Upper lobe of right lung (tissue), 1 donor: Measurements from ENCODE around the gene UROC1. TPM values are rescaled to one million over a fixed set of nuclear protein-coding genes. Genes with fewer than 3 reads are reported as not detected.

Experiments used
- ATAC-seq: fragments of 200-7000 bp; cut with Tn5 transposase; one replicate; pipeline ENCODE4 v1.9.1; 2020; ENCODE audit warnings: mild to moderate bottlenecking, moderate library complexity
- DNase-seq: peaks from one replicate; pipeline ENCODE4 v3.0.0-alpha.2; 2020
- H3K27ac ChIP-seq: fragments of 200-600 bp; one replicate; pipeline ENCODE4 v1.8.0; 2022
- H3K27me3 ChIP-seq: fragments of 200-600 bp; one replicate; pipeline ENCODE4 v1.8.0; 2022; ENCODE audit warnings: mild to moderate bottlenecking
- H3K36me3 ChIP-seq: fragments of 200-600 bp; one replicate; pipeline ENCODE4 v1.8.0; 2022
- H3K4me1 ChIP-seq: fragments of 200-600 bp; one replicate; pipeline ENCODE4 v1.8.0; 2022
- H3K4me3 ChIP-seq: fragments of 200-600 bp; one replicate; pipeline ENCODE4 v1.8.0; 2022; ENCODE audit warnings: mild to moderate bottlenecking
- H3K9me3 ChIP-seq: fragments of 200-600 bp; one replicate; pipeline ENCODE4 v1.8.0; 2022
- CTCF ChIP-seq: fragments of 200-600 bp; IDR thresholded peaks from one replicate; pipeline ENCODE4 v1.8.0; 2022; ENCODE audit warnings: antibody characterized with exemption
- intact Hi-C: fragments of 100-400 bp; cut with DNase I; formaldehyde crosslinking; loops from one replicate; pipeline ENCODE4 v1.11.0; 2022
- total RNA-seq: library from RNA; stranded (reverse); fragmentation: NEBNext Ultra II Directional; extraction: Animal tissue kit (Norgen Biotek cat#: 25700); gene quantifications from one replicate; pipeline ENCODE4 v1.2.1, GENCODE V29; 2021
- donor health status: DM: no; HTN: yes; CAD: no; lungs with severe emphysema.

Gene UROC1
- total RNA-seq, 1 donor from 2014 or later: not detected

DNA sequence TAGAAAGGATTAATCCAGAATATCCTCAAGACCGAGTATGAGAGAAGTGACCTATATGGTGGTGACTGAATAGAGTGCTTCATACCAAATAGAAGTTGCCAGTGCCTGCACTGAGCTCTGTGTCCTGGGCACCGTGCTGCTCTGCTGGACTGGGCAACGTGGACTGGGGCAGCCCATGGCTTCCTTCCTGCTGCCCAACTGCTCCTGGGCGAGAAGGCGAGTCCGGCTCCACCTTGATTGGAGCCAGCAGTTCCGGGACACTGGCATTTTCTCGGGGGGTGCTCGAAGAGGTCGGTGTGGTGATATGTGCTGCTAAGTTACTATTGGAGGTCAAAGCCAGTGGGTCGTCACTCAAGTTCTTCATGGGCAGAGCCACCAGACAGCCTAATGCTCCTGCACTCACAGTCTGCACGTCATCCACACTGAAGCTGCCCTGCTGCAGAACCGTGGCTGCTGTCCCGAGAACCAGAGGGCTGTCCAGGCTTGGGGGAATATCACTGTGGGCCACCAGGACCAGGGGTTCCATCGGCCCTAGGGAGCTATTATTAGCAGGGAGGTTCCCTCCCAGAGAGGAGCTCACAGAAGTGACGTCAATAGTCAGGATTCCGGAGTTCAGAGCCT lies 56.0 kb downstream of the UROC1 start:
- H3K36me3 ChIP-seq: peaks cover 100% of the 10 kb centered on the region
- ATAC-seq: no peak
- peaks cover 9% of the 10 kb centered on the region for H3K4me1 ChIP-seq
- intact Hi-C loops: no loop called here
- no peaks in the 10 kb centered on the region for H3K9me3 ChIP-seq
- DNase-seq: peak; percentile 46
- TF ChIP-seq CTCF: no peak
- no peak overlapping the region for H3K4me3 ChIP-seq
- H3K27ac ChIP-seq: no peak overlapping the region
- no peaks in the 10 kb centered on the region for H3K27me3 ChIP-seq

GRCh38 chr3:126460381-126460780 lies 57.2 kb downstream of the UROC1 start:
- ATAC-seq (no peak), DNase-seq (no peak)
- Histone ChIP-seq H3K4me3 (no peak overlapping the region), H3K27ac (no peak overlapping the region), H3K27me3 (no peaks in the 10 kb centered on the region), H3K36me3 (peaks cover 97% of the 10 kb centered on the region), H3K4me1 (peaks cover 7% of the 10 kb centered on the region), H3K9me3 (no peaks in the 10 kb centered on the region)
- no peak for TF ChIP-seq CTCF
- intact Hi-C loops: no loop called here

- H3K4me3 ChIP-seq: no peak overlapping the region
- peaks cover 2% of the 10 kb centered on the region for H3K4me1 ChIP-seq
- intact Hi-C loops: no loop called here
- H3K27ac ChIP-seq: no peak overlapping the region
- DNase-seq (peak; percentile 26), ATAC-seq (no peak)
- TF ChIP-seq CTCF: no peak
- peaks cover 97% of the 10 kb centered on the region for H3K36me3 ChIP-seq
- H3K9me3 ChIP-seq: no peaks in the 10 kb centered on the region
- no peaks in the 10 kb centered on the region for H3K27me3 ChIP-seq
Observed at GRCh38 chr3:126459763-126460127, 57.8 kb downstream of the UROC1 start.

GRCh38 chr3:126459111-126459762 lies 58.3 kb downstream of the UROC1 start:
- no peak overlapping the region for H3K27ac ChIP-seq
- no peak for ATAC-seq
- TF ChIP-seq CTCF: no peak
- H3K27me3 ChIP-seq: no peaks in the 10 kb centered on the region
- H3K36me3 ChIP-seq: peaks cover 96% of the 10 kb centered on the region
- peak; percentile 10 for DNase-seq
- no peaks in the 10 kb centered on the region for H3K4me1 ChIP-seq
- no peaks in the 10 kb centered on the region for H3K9me3 ChIP-seq
- no peak overlapping the region for H3K4me3 ChIP-seq
- intact Hi-C loops: no loop called here

GRCh38 chr3:126456766-126457388 lies 60.7 kb downstream of the UROC1 start:
- Histone ChIP-seq H3K36me3 (peaks cover 95% of the 10 kb centered on the region), H3K4me3 (no peak overlapping the region), H3K9me3 (no peaks in the 10 kb centered on the region), H3K27me3 (no peaks in the 10 kb centered on the region), H3K27ac (no peak overlapping the region), H3K4me1 (no peaks in the 10 kb centered on the region)
- ATAC-seq: peak; percentile 29
- peak; percentile 40 for DNase-seq
- TF ChIP-seq CTCF: no peak
- intact Hi-C loops: no loop called here
